HG03025 (cell line): ENCODE data around the gene DBT.
"Not testable (repeated sequence)": the region's sequence is repeated elsewhere in the genome, so short reads cannot be mapped to it uniquely, and the experiment has no call there.

Experiments
- ATAC-seq: cut with Tn5 transposase; IDR thresholded peaks from one replicate; pipeline ENCODE4 v1.9.1; 2021; ENCODE audit warnings: mild to moderate bottlenecking, moderate library complexity; ENCODE audit not compliant: unreplicated experiment, low FRiP score

The DBT gene

GRCh38 chr1:100252901-100253300 is 3.3 kb upstream of the DBT start:
- no peak for ATAC-seq

GRCh38 chr1:100250807-100251206 is 1.2 kb upstream of the DBT start:
- no peak for ATAC-seq

GRCh38 chr1:100250264-100250663 is 630 bp upstream of the DBT start:
- ATAC-seq: no peak

- ATAC-seq: no peak
These were observed 488 bp downstream of the DBT start for GRCh38 chr1:100249155-100249536.

- ATAC-seq: no peak
These were observed 2.9 kb downstream of the DBT start for GRCh38 chr1:100246738-100247137.

- no peak for ATAC-seq
These were observed 9.0 kb downstream of the DBT start for GRCh38 chr1:100240631-100241030.

- no peak for ATAC-seq
These were observed 9.7 kb downstream of the DBT start for GRCh38 chr1:100239961-100240360.

- ATAC-seq: no peak
These were observed 12.5 kb downstream of the DBT start for GRCh38 chr1:100237091-100237490.

GRCh38 chr1:100234432-100234831 is 15.2 kb downstream of the DBT start:
- ATAC-seq: no peak

- ATAC-seq: not testable (repeated sequence)
These were observed 16.1 kb downstream of the DBT start for GRCh38 chr1:100233566-100233965.

- ATAC-seq: no peak
These were observed 17.5 kb downstream of the DBT start for GRCh38 chr1:100232156-100232555.

- no peak for ATAC-seq
These were observed 17.9 kb downstream of the DBT start for GRCh38 chr1:100231721-100232120.

- no peak for ATAC-seq
These were observed 18.9 kb downstream of the DBT start for GRCh38 chr1:100230765-100231164.

GRCh38 chr1:100229681-100230443 is 19.8 kb downstream of the DBT start:
- no peak for ATAC-seq

- ATAC-seq: no peak
These were observed 27.2 kb downstream of the DBT start for GRCh38 chr1:100222428-100222827.

- no peak for ATAC-seq
These were observed 29.8 kb downstream of the DBT start for GRCh38 chr1:100219883-100220282.

- ATAC-seq: no peak
These were observed 30.2 kb downstream of the DBT start for GRCh38 chr1:100219457-100219856.

- no peak for ATAC-seq
These were observed 31.8 kb downstream of the DBT start for GRCh38 chr1:100217834-100218233.

GRCh38 chr1:100215101-100215500 is 34.5 kb downstream of the DBT start:
- ATAC-seq: no peak

- ATAC-seq: no peak
These were observed 36.5 kb downstream of the DBT start for GRCh38 chr1:100213141-100213540.

- ATAC-seq: no peak
These were observed 43.3 kb downstream of the DBT start for GRCh38 chr1:100206301-100206700.

- ATAC-seq: not testable (repeated sequence)
These were observed 44.0 kb downstream of the DBT start for GRCh38 chr1:100205593-100205992.

- ATAC-seq: not testable (repeated sequence)
These were observed 44.5 kb downstream of the DBT start for GRCh38 chr1:100205103-100205502.
